CD4-positive, alpha-beta T cell treated with Interleukin-2 at 100 ng/mL for 4 hours (primary cell): ENCODE results near the gene SHOX.
"Not testable (repeated sequence)": the region's sequence is repeated elsewhere in the genome, so short reads cannot be mapped to it uniquely, and the experiment has no call there.

ENCODE experiments used
- DNase-seq: peaks from one replicate; pipeline ENCODE4 v3.0.0-alpha.2; 2020; ENCODE audit warnings: low spot score

The SHOX gene

GRCh38 chrX:630612-631496, at the start of gene SHOX:
SHOX (plus strand) TSS chrX:630791; CDS start chrX:630898, 107 bp downstream.
- DNase-seq, result no peak

DNA sequence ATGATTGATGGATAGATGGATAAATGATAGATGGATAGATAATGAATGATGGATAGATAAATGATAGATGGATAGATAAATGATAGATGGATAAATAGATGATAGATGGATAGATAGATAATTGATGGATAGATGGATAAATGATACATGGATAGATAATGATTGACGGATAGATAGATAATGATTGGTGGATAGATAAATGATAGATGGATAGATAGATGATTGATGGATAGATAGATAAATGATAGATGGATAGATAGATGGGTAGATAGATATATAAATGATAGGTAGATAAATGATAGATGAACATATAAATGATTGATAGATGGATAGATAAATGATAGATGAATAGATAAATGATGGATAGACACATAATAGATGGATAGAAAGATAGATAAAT, 49.5 kb upstream of the SHOX start:
- no peak for DNase-seq

DNA sequence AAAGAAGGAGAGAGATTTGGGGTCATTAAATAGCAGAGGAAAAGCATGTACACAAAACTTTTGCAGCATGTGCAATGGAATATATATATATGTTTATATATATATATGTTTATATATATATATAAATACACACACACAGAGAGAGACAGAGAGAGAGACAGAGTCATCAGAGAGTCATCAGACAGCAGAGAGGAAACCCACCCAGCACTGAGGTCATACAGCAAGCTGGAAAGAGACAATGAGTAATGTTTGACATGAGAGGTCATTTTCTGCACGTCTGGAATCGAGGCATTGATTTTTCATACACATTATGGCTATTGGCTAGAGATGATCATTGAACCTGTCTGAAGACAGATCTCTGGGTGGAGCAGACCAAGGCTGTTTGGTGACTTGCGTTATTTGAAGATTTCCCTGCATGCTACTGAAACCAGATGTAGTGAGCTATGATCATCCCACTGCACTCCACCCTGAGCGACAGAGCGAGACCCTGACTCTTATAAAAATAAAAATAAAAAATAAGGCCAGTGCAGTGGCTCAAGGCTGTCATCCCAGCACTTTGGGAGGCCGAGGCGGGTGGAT, 48.8 kb upstream of the SHOX start:
- no peak for DNase-seq

DNA sequence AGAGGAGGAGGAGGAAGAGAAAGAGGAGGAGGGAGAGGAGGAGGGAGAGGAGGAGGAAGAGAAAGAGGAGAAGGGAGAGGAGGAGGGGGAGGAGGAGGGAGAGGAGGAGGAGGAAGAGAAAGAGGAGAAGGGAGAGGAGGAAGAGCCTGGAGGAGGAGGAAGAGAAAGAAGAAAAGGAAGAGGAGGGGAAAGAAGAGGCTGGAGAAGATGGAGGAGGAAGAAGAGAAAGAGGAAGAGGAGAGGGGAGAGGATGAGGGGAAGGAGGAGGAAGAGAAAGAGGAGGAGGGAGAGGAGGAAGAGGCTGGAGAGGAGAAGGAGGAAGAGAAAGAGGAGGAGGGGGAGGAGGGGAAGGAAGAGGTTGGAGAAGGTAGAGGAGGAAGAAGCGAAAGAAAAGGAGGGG, 46.0 kb upstream of the SHOX start:
- no peak for DNase-seq

- DNase-seq, result no peak
Measured at GRCh38 chrX:585115-585808, 45.3 kb upstream of the SHOX start.

GRCh38 chrX:586351-586750, 44.2 kb upstream of the SHOX start:
- no peak for DNase-seq

DNA sequence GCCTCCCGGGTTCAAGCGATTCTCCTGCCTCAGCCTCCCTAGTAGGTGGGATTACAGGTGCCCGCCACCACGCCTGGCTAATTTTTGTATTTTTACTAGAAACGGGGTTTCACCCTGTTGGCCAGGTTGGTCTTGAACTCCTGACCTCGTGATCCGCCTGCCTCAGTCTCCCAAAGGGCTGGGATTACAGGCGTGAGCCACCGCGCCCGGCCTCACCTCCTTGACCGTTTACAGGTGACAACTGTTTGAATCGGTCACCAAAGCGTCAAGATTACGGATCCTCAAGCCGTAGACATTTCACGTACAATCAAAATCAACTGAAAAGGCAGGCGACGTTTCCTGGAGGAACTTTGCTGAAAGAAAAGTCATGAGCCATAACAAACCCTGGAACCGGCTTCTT, 41.3 kb upstream of the SHOX start:
- DNase-seq, result not testable (repeated sequence)

GRCh38 chrX:590693-591404, 39.7 kb upstream of the SHOX start:
- DNase-seq, result no peak

- no peak for DNase-seq
Measured at GRCh38 chrX:599837-600715, 30.5 kb upstream of the SHOX start.

DNA sequence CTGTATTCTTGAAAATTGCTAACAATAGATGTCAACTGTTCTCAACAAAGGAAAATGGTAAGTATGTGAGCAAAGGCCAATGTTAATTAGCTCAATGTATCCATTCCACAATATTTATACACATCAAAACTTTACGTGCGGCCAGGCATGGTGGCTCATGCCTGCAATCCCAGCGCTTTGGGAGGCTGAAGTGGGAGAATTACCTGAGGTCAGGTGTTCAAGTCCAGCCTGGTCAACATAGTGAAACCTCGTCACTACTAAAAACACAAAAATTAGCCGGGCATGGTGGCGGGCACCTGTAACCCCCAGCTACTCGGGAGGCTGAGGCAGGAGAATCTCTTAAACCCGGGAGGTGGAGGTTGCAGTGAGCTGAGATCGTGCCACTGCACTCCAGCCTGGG, 27.6 kb upstream of the SHOX start:
- DNase-seq, result not testable (repeated sequence)

DNA sequence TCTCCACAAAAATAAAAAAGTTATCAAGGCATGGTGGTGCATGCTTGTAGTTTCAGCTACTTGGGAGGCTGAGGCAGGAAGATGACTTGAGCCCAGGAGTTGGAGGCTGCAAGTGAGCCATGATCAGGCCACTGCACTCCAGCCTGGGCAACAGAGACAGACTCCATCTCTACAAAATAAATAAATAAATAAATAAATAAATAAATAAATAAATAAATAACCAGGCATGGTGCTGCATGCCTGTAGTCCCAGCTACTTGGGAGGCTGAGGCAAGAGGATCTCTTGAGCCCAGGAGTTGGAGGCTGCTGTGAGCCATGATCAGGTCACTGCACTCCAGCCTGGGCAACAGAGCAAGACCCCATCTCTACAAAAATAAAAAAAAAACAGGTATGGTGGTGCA, 26.0 kb upstream of the SHOX start:
- DNase-seq, result not testable (repeated sequence)

DNA sequence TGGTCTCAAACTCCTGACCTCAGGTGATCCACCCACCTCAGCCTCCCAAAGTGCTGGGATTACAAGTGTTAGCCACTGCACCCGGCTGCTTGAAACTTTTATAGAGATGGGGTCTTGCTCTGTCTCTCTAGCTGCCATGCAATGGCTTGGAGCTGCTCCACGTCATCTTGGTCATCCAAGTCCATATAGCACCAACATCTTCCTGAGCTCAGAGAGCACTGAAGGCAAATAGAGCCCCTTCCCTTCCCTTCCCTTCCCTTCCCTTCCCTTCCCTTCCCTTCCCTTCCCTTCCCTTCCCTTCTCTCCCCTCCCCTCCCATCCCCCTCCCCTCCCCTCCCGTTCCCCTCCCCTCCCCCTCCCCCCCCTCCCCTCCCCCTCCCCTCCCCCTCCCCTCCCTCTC, 22.5 kb upstream of the SHOX start:
- not testable (repeated sequence) for DNase-seq

GRCh38 chrX:614136-614535, 16.5 kb upstream of the SHOX start:
- no peak for DNase-seq

- no peak for DNase-seq
Measured at GRCh38 chrX:617401-617800, 13.2 kb upstream of the SHOX start.

DNA sequence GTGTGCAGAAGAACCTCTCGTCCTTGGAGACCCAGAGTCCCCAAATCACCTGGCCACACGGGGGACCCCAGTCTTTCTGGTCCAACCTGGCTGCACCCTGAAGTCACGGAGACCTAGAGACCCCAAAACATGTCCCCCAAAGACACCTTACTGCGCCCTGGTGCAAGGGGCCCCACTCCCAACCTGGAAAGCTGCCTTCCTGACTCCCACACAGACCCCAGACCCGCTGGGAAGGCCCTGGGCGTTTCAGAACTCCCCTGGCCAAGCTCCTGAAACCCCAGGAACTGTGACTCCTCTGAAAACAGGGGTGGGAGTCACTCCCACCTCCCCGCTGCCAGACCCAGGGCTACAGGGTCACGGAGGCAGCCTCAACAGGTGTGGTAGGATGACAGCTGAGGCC, 12.7 kb upstream of the SHOX start:
- no peak for DNase-seq

DNA sequence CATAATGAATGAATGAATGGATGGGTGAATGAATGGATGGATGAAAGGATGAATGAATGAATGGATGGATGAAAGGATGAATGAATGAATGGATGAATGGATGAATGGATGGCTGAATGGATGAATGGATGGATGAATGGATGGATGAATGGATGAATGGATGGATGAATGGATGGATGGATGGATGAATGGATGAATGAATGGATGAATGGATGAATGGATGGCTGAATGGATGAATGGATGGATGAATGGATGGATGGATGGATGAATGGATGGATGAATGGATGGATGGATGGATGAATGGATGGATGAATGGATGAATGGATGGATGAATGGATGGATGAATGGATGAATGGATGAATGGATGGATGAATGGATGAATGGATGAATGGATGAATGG, 12.3 kb upstream of the SHOX start:
- not testable (repeated sequence) for DNase-seq

GRCh38 chrX:618761-619450, 11.7 kb upstream of the SHOX start:
- DNase-seq, result no peak

DNA sequence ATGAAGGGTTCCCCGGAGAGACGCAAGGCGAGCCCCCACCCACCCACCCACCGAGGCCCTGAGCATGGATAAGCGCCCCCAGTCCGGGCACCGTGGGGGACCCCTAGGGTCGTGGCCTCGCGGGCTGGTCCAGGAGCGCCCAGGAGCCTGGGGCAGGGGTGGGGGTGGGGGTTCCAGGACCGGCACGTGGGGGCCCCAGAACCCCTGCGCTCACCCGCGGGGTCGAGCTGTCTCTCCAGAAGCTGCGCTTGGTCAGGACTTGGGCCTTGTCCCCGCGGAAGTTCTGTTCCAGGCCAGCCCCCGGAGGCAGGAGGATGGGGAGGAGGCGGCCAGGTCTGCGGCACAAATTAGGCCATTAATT, 11.2 kb upstream of the SHOX start:
- no peak for DNase-seq

DNA sequence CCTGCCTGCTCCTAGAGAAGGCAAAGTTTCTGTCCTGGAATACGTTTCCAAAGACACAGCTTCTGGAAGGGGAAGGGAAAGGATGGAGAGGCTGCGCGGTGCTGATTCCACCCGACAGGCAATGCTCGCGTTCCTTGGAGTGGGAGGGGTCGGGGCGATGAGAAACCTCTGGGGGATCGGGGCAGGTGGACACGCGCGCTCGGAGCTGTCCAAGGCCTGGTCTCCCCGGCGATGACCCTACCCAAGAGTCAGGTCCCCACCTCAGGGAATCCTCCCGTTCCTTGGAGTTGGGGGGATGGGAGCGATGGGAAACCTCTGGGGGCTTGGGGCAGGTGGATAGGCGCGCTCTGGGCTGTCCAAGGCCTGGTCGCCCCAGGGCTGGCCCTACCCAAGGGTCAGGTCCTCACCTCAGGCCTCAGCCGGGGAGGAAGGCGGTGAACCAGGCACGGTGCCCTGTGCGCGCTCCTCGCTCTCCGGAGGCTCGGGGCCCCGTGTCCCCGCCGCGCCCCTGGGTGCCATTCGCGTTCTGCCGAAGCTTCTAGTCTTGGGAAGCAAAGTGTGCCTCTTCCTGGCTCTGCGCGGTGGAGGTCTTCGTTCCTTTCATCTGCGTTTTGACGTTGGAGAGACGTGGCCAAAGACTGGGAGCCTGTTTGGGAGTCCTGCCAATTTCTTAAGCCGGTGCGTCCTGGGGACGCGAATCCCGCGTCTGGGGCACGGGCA, 10.6 kb upstream of the SHOX start:
- no peak for DNase-seq
